HuH-7 (cell line): ENCODE data around the gene ANKRD29.
"Not testable (repeated sequence)": the region's sequence is repeated elsewhere in the genome, so short reads cannot be mapped to it uniquely, and the experiment has no call there.

Experiments
- DNase-seq: peaks from one replicate; pipeline ENCODE4 v3.0.0; 2011; ENCODE audit warnings: low spot score

Gene ANKRD29

GRCh38 chr18:23557511-23557910, 105.2 kb downstream of the ANKRD29 start:
- not testable (repeated sequence) for DNase-seq

- DNase-seq, result no peak
These were observed 106.4 kb downstream of the ANKRD29 start for GRCh38 chr18:23556145-23556780.

DNA sequence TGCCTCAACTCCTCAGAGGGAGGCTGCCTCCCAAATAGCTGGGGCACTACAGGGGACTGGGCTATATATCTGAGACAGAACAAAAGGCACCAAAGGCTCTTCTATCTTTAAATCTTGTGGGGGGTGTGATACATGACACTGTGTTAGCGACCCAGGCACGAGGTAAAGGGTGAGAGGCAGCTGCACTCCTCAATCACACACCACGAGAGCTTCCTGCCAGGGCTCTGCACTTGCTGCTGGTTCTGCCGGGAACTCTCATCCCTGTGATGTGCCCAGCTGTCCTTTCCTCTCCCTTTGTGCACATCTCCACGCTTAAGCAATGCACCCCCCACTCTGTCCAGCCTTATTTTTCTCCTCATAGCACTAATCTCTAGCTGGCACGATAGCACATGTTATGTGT, 108.8 kb downstream of the ANKRD29 start:
- DNase-seq, result no peak

- no peak for DNase-seq
These were observed 110.2 kb downstream of the ANKRD29 start for GRCh38 chr18:23552505-23552904.

GRCh38 chr18:23551978-23552377, 110.7 kb downstream of the ANKRD29 start:
- no peak for DNase-seq

DNA sequence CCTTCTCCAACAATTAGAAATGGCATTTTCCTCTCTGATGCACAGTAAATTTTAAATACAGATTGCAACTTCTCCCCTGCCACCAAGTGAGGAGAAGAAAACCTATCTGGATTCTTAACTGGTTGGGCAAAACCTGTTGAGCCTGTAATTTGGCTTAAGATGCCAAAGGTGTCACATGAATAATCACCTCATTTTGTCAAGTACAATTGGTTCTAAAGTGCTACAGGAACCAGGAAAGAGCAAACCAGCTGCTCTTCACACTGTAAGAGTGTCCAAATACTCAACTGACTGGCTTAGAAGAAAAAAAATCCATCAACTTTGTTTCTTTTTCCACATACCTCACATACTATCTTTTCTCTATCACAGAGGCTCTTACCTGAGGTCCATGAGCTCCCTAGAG, 111.8 kb downstream of the ANKRD29 start:
- no peak for DNase-seq
